IMR-90 (cell line): ENCODE results near the gene WNT3. TPM values are rescaled to one million over a fixed set of nuclear protein-coding genes. Genes with fewer than 3 reads are reported as not detected.

Experiments
- ATAC-seq: fragments of 200-7000 bp; cut with Tn5 transposase; 2 replicates; pipeline ENCODE4 v1.9.1; 2020; ENCODE audit warnings: low read depth, mild to moderate bottlenecking, moderate library complexity
- BruUV-seq: library from RNA; stranded (reverse); fragments of 400-500 nt; replicated peaks from 2 replicates; lab custom pipeline; 2021; lab: Mats Ljungman, UMichigan
- CTCF ChIA-PET: fragments of 300-600 bp; formaldehyde crosslinking; extraction: SDS; loops from one replicate; lab custom pipeline; 2021; ENCODE audit warnings: antibody characterized with exemption; lab: Yijun Ruan, JAX
- POLR2A ChIA-PET: fragments of 300-600 bp; sonication (Branson Sonifier 250); formaldehyde crosslinking; loops from one replicate; lab custom pipeline; 2022; ENCODE audit warnings: antibody characterized with exemption; ENCODE audit not compliant: unreplicated experiment; lab: Charles Lee
- DNase-seq: peaks from one replicate; pipeline ENCODE4 v3.0.0; 2013
- H2AFZ ChIP-seq: replicated peaks from 2 replicates; pipeline ENCODE3; 2013; ENCODE audit warnings: low read length, mild to moderate bottlenecking; ENCODE audit not compliant: poor library complexity
- H2AK5ac ChIP-seq: 2 replicates; pipeline ENCODE4 v1.6.1; 2013; ENCODE audit warnings: low read depth, low read length, inconsistent platforms
- H2AK9ac ChIP-seq: replicated peaks from 2 replicates; pipeline ENCODE3; 2013; ENCODE audit warnings: mild to moderate bottlenecking, low read depth, low read length, moderate library complexity; ENCODE audit not compliant: poor library complexity
- H2BK120ac ChIP-seq: 2 replicates; pipeline ENCODE4 v1.6.1; 2013; ENCODE audit warnings: low read depth, low read length, inconsistent platforms
- H2BK15ac ChIP-seq: 3 replicates; pipeline ENCODE4 v1.6.1; 2013; ENCODE audit warnings: low read depth, low read length, inconsistent platforms
- H2BK20ac ChIP-seq: 2 replicates; pipeline ENCODE4 v1.6.1; 2013; ENCODE audit warnings: low read depth, mild to moderate bottlenecking, inconsistent platforms, low read length, moderate library complexity
- H2BK5ac ChIP-seq: 2 replicates; pipeline ENCODE4 v1.6.1; 2013; ENCODE audit warnings: mild to moderate bottlenecking, low read depth, low read length, inconsistent platforms; ENCODE audit not compliant: poor library complexity, severe bottlenecking
- H3K14ac ChIP-seq: replicated peaks from 2 replicates; pipeline ENCODE4 v1.6.1; 2013; ENCODE audit warnings: low read depth, low read length, inconsistent platforms
- H3K18ac ChIP-seq: 2 replicates; pipeline ENCODE4 v1.6.1; 2013; ENCODE audit warnings: low read depth, low read length, control low read depth
- H3K23ac ChIP-seq: 2 replicates; pipeline ENCODE4 v1.6.1; 2013; ENCODE audit warnings: low read depth, low read length, inconsistent platforms
- H3K27ac ChIP-seq: 2 replicates; pipeline ENCODE4 v1.5.1; 2013; ENCODE audit warnings: mild to moderate bottlenecking, control low read depth, low read length; ENCODE audit not compliant: insufficient read depth
- H3K27me3 ChIP-seq: 2 replicates; pipeline ENCODE4 v1.6.1; 2013; ENCODE audit warnings: low read length; ENCODE audit not compliant: control insufficient read depth, insufficient read depth
- H3K36me3 ChIP-seq: 2 replicates; pipeline ENCODE4 v1.6.1; 2013; ENCODE audit warnings: low read length, mixed read lengths; ENCODE audit not compliant: control insufficient read depth, insufficient read depth
- H3K4ac ChIP-seq: 2 replicates; pipeline ENCODE4 v1.6.1; 2013; ENCODE audit warnings: low read depth, low read length, inconsistent platforms
- H3K4me1 ChIP-seq: 2 replicates; pipeline ENCODE4 v1.6.1; 2013; ENCODE audit warnings: low read length, mixed read lengths; ENCODE audit not compliant: control insufficient read depth, insufficient read depth
- H3K4me2 ChIP-seq: 2 replicates; pipeline ENCODE4 v1.6.1; 2013; ENCODE audit warnings: low read depth, mild to moderate bottlenecking, control low read depth, low read length, moderate library complexity
- H3K4me3 ChIP-seq: 2 replicates; pipeline ENCODE4 v1.5.1; 2013; ENCODE audit warnings: low read depth, mild to moderate bottlenecking, control low read depth, low read length, moderate library complexity; ENCODE audit not compliant: insufficient read depth
- H3K56ac ChIP-seq: 2 replicates; pipeline ENCODE4 v1.6.1; 2013; ENCODE audit warnings: low read length, inconsistent platforms; ENCODE audit not compliant: insufficient read depth; ENCODE audit errors: extremely low read depth
- H3K79me1 ChIP-seq, 2 experiments: 2 replicates each; pipeline ENCODE4 v1.6.1; 2013; ENCODE audit warnings: low read length in 2 of 2, inconsistent platforms in 1 of 2, low read depth in 1 of 2
- H3K9ac ChIP-seq: 2 replicates; pipeline ENCODE4 v1.6.1; 2013; ENCODE audit warnings: low read depth, low read length, control low read depth
- H3K9me1 ChIP-seq: 2 replicates; pipeline ENCODE4 v1.6.1; 2013; ENCODE audit warnings: low read length, inconsistent platforms; ENCODE audit not compliant: insufficient read depth
- H3K9me3 ChIP-seq: 2 replicates; pipeline ENCODE4 v1.6.1; 2013; ENCODE audit warnings: low read length; ENCODE audit not compliant: control insufficient read depth, insufficient read depth
- H4K20me1 ChIP-seq: 2 replicates; pipeline ENCODE4 v1.6.1; 2013; ENCODE audit warnings: low read length, inconsistent platforms; ENCODE audit not compliant: insufficient read depth
- H4K5ac ChIP-seq: 2 replicates; pipeline ENCODE4 v1.6.1; 2013; ENCODE audit warnings: mild to moderate bottlenecking, low read depth, low read length, control low read depth
- H4K8ac ChIP-seq, 2 experiments: 2 replicates each; pipeline ENCODE4 v1.6.1; 2013; ENCODE audit warnings: low read depth in 2 of 2, low read length in 2 of 2, control low read depth in 1 of 2, inconsistent platforms in 1 of 2
- H4K91ac ChIP-seq: 2 replicates; pipeline ENCODE4 v1.6.1; 2013; ENCODE audit warnings: low read depth, low read length, inconsistent platforms; ENCODE audit not compliant: insufficient read depth
- BHLHE40 ChIP-seq: fragments of 150-350 bp; IDR thresholded peaks from 2 replicates; pipeline ENCODE4 v1.6.1; 2016; ENCODE audit warnings: mild to moderate bottlenecking, low read depth, low read length
- CEBPB ChIP-seq: IDR thresholded peaks from 2 replicates; pipeline ENCODE4 v1.6.1; 2012; ENCODE audit warnings: low read depth, low read length, improper control_type of control experiment
- CHD1 ChIP-seq: IDR thresholded peaks from 2 replicates; pipeline ENCODE4 v1.6.1; 2012; ENCODE audit warnings: low read depth, low read length, improper control_type of control experiment
- CTCF ChIP-seq: conservative IDR thresholded peaks from 2 replicates; pipeline ENCODE4 v1.5.1; 2012; ENCODE audit warnings: mild to moderate bottlenecking, low read depth, low read length, improper control_type of control experiment
- FOS ChIP-seq: fragments of 150-350 bp; IDR thresholded peaks from 2 replicates; pipeline ENCODE4 v1.6.1; 2016; ENCODE audit warnings: low read depth, low read length
- MAFK ChIP-seq: IDR thresholded peaks from 2 replicates; pipeline ENCODE4 v1.6.1; 2012; ENCODE audit warnings: low read depth, low read length, improper control_type of control experiment
- MAZ ChIP-seq: IDR thresholded peaks from 2 replicates; pipeline ENCODE4 v1.6.1; 2012; ENCODE audit warnings: low read depth, mild to moderate bottlenecking, low read length, improper control_type of control experiment, moderate library complexity, borderline replicate concordance
- MXI1 ChIP-seq: IDR thresholded peaks from 2 replicates; pipeline ENCODE4 v1.6.1; 2012; ENCODE audit warnings: low read depth, mild to moderate bottlenecking, low read length, moderate library complexity, borderline replicate concordance
- NFE2L2 ChIP-seq: fragments of 150-350 bp; IDR thresholded peaks from 2 replicates; pipeline ENCODE4 v1.6.1; 2016; ENCODE audit warnings: low read depth, mild to moderate bottlenecking, low read length
- POLR2A ChIP-seq: IDR thresholded peaks from 2 replicates; pipeline ENCODE4 v1.6.1; 2012; ENCODE audit warnings: mild to moderate bottlenecking, low read depth, low read length
- RCOR1 ChIP-seq: IDR thresholded peaks from 2 replicates; pipeline ENCODE4 v1.6.1; 2012; ENCODE audit warnings: mild to moderate bottlenecking, low read length, improper control_type of control experiment; ENCODE audit not compliant: insufficient replicate concordance
- RFX5 ChIP-seq: IDR thresholded peaks from 2 replicates; pipeline ENCODE4 v1.8.0; 2012; ENCODE audit warnings: low read depth, mild to moderate bottlenecking, low read length, moderate library complexity
- SMC3 ChIP-seq: fragments of 150-350 bp; IDR thresholded peaks from 2 replicates; pipeline ENCODE4 v1.6.1; 2016; ENCODE audit warnings: low read depth, mild to moderate bottlenecking, antibody characterized with exemption, low read length, moderate library complexity
- WGBS, 2 experiments: methylation state at CpG; one replicate each; pipeline versions ENCODE4 v1.1.5 to v1.1.7; 2013; ENCODE audit warnings: missing lambda C conversion rate in 2 of 2; ENCODE audit not compliant: insufficient read length in 1 of 2; ENCODE audit errors: extremely low coverage in 2 of 2; 5-methylcytosine and 5-hydroxymethylcytosine counted together
- dilution Hi-C: fragments of 300-500 bp; cut with HindIII; formaldehyde crosslinking; loops from one replicate; pipeline ENCODE4 v1.14.3; 2018; ENCODE audit warnings: low sequenced_read_pairs; ENCODE audit not compliant: unreplicated experiment
- in situ Hi-C: fragments of 300-500 bp; cut with MboI; formaldehyde crosslinking; loops from 3 replicates; pipeline ENCODE4 v1.14.3; 2019; ENCODE audit warnings: low sequenced_read_pairs, inconsistent platforms, mixed read lengths
- intact Hi-C: fragments of 100-400 bp; cut with micrococcal nuclease; formaldehyde crosslinking; loops from 2 replicates; pipeline ENCODE4 v1.10.0; 2022
- polyA plus RNA-seq, 3 experiments: library from polyadenylated mRNA; depleted of rRNA; stranded (reverse); fragments of >200 nt; gene quantifications; 2 replicates each; pipeline ENCODE4 v1.2.3, GENCODE V29; 2012; ENCODE audit warnings: low replicate concordance in 1 of 3
- total RNA-seq: library from RNA; depleted of rRNA; stranded (reverse); fragments of >200 nt; gene quantifications from 2 replicates; pipeline ENCODE4 v1.2.3, GENCODE V29; 2012
- TF ChIP-seq, protein P1 (sequence below): fragments of 150-350 bp; IDR thresholded peaks from 2 replicates; pipeline ENCODE4 v1.6.1; 2016; ENCODE audit warnings: low read depth, mild to moderate bottlenecking, low read length, moderate library complexity, borderline replicate concordance
- TF ChIP-seq, protein P2 (sequence below): fragments of 150-350 bp; IDR thresholded peaks from 2 replicates; pipeline ENCODE4 v1.6.1; 2017; ENCODE audit warnings: mild to moderate bottlenecking, antibody characterized with exemption, low read length, low read depth

Gene WNT3
- total and polyA plus RNA-seq, 2 of the 4 experiments (the other 2 are of a cell fraction), result 0.72 to 1.0 TPM

- Histone ChIP-seq H2AFZ (no peak overlapping the region), H3K9me3 (no peaks in the 10 kb centered on the region), H3K14ac (no peak overlapping the region), H3K27ac (no peak overlapping the region), H2BK15ac (no peak overlapping the region), H3K79me1 (no peaks in the 10 kb centered on the region), H2AK5ac (no peak overlapping the region), H3K4me1 (peaks cover 2% of the 10 kb centered on the region; the same call in 1 of the 2 replicates), H2AK9ac (no peak overlapping the region), H3K23ac (no peak overlapping the region), H4K8ac (no peak overlapping the region), H3K9ac (no peak overlapping the region), H3K4me3 (no peak overlapping the region), H3K4ac (no peak overlapping the region), H3K4me2 (no peak overlapping the region), H3K36me3 (peaks cover 5% of the 10 kb centered on the region), H4K5ac (no peak overlapping the region), H3K9me1 (peaks cover 13% of the 10 kb centered on the region), H4K20me1 (no peaks in the 10 kb centered on the region), H2BK120ac (no peak overlapping the region), H4K91ac (no peak overlapping the region), H3K18ac (no peak overlapping the region), H3K56ac (no peak overlapping the region), H3K27me3 (no peaks in the 10 kb centered on the region), H2BK20ac (no peak overlapping the region), H2BK5ac (no peak overlapping the region)
- intact Hi-C loops (no loop called here), in situ Hi-C loops (no loop called here), dilution Hi-C loops (no loop called here)
- no CpG with 5 or more reads among the region's 5 CpGs for WGBS, 2 experiments
- no peak for ATAC-seq
- TF ChIP-seq POLR2A, result no peak
- TF ChIP-seq MAFK, result no peak
- TF ChIP-seq, protein P1, sequence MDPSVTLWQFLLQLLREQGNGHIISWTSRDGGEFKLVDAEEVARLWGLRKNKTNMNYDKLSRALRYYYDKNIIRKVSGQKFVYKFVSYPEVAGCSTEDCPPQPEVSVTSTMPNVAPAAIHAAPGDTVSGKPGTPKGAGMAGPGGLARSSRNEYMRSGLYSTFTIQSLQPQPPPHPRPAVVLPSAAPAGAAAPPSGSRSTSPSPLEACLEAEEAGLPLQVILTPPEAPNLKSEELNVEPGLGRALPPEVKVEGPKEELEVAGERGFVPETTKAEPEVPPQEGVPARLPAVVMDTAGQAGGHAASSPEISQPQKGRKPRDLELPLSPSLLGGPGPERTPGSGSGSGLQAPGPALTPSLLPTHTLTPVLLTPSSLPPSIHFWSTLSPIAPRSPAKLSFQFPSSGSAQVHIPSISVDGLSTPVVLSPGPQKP, result no peak
- TF ChIP-seq MAZ, result no peak
- TF ChIP-seq RFX5, result no peak
- TF ChIP-seq MXI1, result no peak
- TF ChIP-seq SMC3, result no peak
- TF ChIP-seq FOS, result no peak
- TF ChIP-seq CEBPB, result no peak
- no peak for TF ChIP-seq CHD1
- TF ChIP-seq, protein P2, sequence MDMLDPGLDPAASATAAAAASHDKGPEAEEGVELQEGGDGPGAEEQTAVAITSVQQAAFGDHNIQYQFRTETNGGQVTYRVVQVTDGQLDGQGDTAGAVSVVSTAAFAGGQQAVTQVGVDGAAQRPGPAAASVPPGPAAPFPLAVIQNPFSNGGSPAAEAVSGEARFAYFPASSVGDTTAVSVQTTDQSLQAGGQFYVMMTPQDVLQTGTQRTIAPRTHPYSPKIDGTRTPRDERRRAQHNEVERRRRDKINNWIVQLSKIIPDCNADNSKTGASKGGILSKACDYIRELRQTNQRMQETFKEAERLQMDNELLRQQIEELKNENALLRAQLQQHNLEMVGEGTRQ, result no peak
- TF ChIP-seq BHLHE40, result no peak
- TF ChIP-seq RCOR1, result no peak
- no peak for TF ChIP-seq CTCF
- no peak for TF ChIP-seq NFE2L2
- ChIA-PET CTCF (no interaction called here), POLR2A (no interaction called here)
- DNase-seq, result no peak
- BruUV-seq, result no TSS peak
These were observed 98.1 kb downstream of the WNT3 start for GRCh38 chr17:46720408-46720807.
